ENCODE results near the gene SREBF1. TPM values are rescaled to one million over a fixed set of nuclear protein-coding genes. Genes with fewer than 3 reads are reported as not detected.

The SREBF1 gene
- total RNA-seq, 1 experiment from 2014 or later, result 298 TPM

GRCh38 chr17:17783116-17783824, 53.5 kb downstream of the SREBF1 start (continued):
- TF ChIP-seq, protein P1, sequence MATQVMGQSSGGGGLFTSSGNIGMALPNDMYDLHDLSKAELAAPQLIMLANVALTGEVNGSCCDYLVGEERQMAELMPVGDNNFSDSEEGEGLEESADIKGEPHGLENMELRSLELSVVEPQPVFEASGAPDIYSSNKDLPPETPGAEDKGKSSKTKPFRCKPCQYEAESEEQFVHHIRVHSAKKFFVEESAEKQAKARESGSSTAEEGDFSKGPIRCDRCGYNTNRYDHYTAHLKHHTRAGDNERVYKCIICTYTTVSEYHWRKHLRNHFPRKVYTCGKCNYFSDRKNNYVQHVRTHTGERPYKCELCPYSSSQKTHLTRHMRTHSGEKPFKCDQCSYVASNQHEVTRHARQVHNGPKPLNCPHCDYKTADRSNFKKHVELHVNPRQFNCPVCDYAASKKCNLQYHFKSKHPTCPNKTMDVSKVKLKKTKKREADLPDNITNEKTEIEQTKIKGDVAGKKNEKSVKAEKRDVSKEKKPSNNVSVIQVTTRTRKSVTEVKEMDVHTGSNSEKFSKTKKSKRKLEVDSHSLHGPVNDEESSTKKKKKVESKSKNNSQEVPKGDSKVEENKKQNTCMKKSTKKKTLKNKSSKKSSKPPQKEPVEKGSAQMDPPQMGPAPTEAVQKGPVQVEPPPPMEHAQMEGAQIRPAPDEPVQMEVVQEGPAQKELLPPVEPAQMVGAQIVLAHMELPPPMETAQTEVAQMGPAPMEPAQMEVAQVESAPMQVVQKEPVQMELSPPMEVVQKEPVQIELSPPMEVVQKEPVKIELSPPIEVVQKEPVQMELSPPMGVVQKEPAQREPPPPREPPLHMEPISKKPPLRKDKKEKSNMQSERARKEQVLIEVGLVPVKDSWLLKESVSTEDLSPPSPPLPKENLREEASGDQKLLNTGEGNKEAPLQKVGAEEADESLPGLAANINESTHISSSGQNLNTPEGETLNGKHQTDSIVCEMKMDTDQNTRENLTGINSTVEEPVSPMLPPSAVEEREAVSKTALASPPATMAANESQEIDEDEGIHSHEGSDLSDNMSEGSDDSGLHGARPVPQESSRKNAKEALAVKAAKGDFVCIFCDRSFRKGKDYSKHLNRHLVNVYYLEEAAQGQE (IDR thresholded peaks at IDR 0.05; ENCODE audit: low read depth), result no peak
- TF ChIP-seq POLR2AphosphoS5 (IDR thresholded peaks at IDR 0.05; ENCODE audit: low read depth, low read length) (no peak), JUND (IDR thresholded peaks at IDR 0.05) (no peak), EZH2 (IDR thresholded peaks at IDR 0.05) (no peak), MAX (IDR thresholded peaks at IDR 0.05) (peak; percentile 46; the same call in 1 of the 2 replicates), TCF7L2 (IDR thresholded peaks at IDR 0.05; ENCODE audit: borderline replicate concordance, extremely low read depth, insufficient read depth, insufficient read length) (peak; percentile 95), SIN3A (IDR thresholded peaks at IDR 0.05; ENCODE audit: low read depth) (no peak)
- TF ChIP-seq, protein P2, sequence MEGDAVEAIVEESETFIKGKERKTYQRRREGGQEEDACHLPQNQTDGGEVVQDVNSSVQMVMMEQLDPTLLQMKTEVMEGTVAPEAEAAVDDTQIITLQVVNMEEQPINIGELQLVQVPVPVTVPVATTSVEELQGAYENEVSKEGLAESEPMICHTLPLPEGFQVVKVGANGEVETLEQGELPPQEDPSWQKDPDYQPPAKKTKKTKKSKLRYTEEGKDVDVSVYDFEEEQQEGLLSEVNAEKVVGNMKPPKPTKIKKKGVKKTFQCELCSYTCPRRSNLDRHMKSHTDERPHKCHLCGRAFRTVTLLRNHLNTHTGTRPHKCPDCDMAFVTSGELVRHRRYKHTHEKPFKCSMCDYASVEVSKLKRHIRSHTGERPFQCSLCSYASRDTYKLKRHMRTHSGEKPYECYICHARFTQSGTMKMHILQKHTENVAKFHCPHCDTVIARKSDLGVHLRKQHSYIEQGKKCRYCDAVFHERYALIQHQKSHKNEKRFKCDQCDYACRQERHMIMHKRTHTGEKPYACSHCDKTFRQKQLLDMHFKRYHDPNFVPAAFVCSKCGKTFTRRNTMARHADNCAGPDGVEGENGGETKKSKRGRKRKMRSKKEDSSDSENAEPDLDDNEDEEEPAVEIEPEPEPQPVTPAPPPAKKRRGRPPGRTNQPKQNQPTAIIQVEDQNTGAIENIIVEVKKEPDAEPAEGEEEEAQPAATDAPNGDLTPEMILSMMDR (IDR thresholded peaks at IDR 0.05 in 2 of 3, conservative IDR thresholded peaks at IDR 0.05 in 1 of 3; ENCODE audit: borderline replicate concordance in 1 of 3, insufficient read depth in 1 of 3, low read depth in 2 of 3, low read length in 2 of 3), result peak in 1 of 3 experiments; percentile 32; a peak in 2 of 6 replicates

All from HCT116 (cell line).